SK-N-SH (cell line): ENCODE results near the gene LAMTOR1. TPM values are rescaled to one million over a fixed set of nuclear protein-coding genes. Genes with fewer than 3 reads are reported as not detected.
"Not testable (repeated sequence)": the region's sequence is repeated elsewhere in the genome, so short reads cannot be mapped to it uniquely, and the experiment has no call there.

ENCODE experiments used
- CTCF ChIA-PET: fragments of 300-600, 350-600 bp; formaldehyde crosslinking; extraction: SDS; loops from one replicate; lab custom pipeline; 2021; lab: Yijun Ruan, JAX
- POLR2A ChIA-PET: fragments of 350-600 bp; sonication (Branson Sonifier 250); formaldehyde crosslinking; extraction: SDS; loops from one replicate; lab custom pipeline; 2020; ENCODE audit warnings: antibody characterized with exemption, inconsistent platforms; lab: Yijun Ruan, JAX
- DNase-seq: peaks from one replicate; pipeline ENCODE4 v3.0.0; 2012
- H2AFZ ChIP-seq: fragments of 200-600 bp; sonication (generic); 2 replicates; pipeline ENCODE4 v1.8.1; 2016; ENCODE audit warnings: antibody characterized with exemption, mild to moderate bottlenecking, low read depth
- H3F3A ChIP-seq: fragments of 200-600 bp; sonication (generic); replicated peaks from 2 replicates; pipeline ENCODE3; 2016; ENCODE audit warnings: antibody characterized with exemption, mild to moderate bottlenecking; ENCODE audit not compliant: insufficient read depth
- H3K27ac ChIP-seq, 2 experiments: fragments of 200-500 bp in 1 of 2; fragments of 200-600 bp in 1 of 2; sonication (Bioruptor generic) in 1 of 2; sonication (generic), shearing (Covaris generic) in 1 of 2; 2 replicates each; pipeline versions ENCODE4 v1.5.1 to v1.6.1; 2014 to 2016; ENCODE audit warnings: low read depth in 2 of 2, inconsistent platforms in 1 of 2, low read length in 1 of 2, mild to moderate bottlenecking in 1 of 2, mixed read lengths in 1 of 2
- H3K27me3 ChIP-seq: fragments of 200-600 bp; sonication (generic), shearing (Covaris generic); 2 replicates; pipeline ENCODE4 v1.6.1; 2016; ENCODE audit warnings: mixed run types; ENCODE audit not compliant: insufficient read depth
- H3K36me3 ChIP-seq, 2 experiments: fragments of 200-500 bp in 1 of 2; fragments of 200-600 bp in 1 of 2; sonication (Bioruptor generic) in 1 of 2; sonication (generic) in 1 of 2; replicated peaks in 1 of 2; 2 replicates each; pipeline versions ENCODE3 to v1.5.1; 2014 to 2016; ENCODE audit warnings: low read length in 1 of 2, mild to moderate bottlenecking in 1 of 2; ENCODE audit not compliant: insufficient read depth in 2 of 2, control insufficient read depth in 1 of 2
- H3K4me1 ChIP-seq, 2 experiments: fragments of 200-500 bp in 1 of 2; fragments of 200-600 bp in 1 of 2; sonication (Bioruptor generic) in 1 of 2; sonication (generic), shearing (Covaris generic) in 1 of 2; 2 replicates each; pipeline versions ENCODE4 v1.5.1 to v1.6.1; 2014 to 2016; ENCODE audit warnings: low read depth in 1 of 2, low read length in 1 of 2, mixed run types in 1 of 2; ENCODE audit not compliant: insufficient read depth in 2 of 2, control insufficient read depth in 1 of 2
- H3K4me2 ChIP-seq: fragments of 200-600 bp; sonication (generic), shearing (Covaris generic); 2 replicates; pipeline ENCODE4 v1.6.1; 2017; ENCODE audit warnings: mixed run types
- H3K4me3 ChIP-seq, 2 experiments: fragments of 200-500 bp in 1 of 2; fragments of 200-600 bp in 1 of 2; sonication (Bioruptor generic) in 1 of 2; sonication (generic), shearing (Covaris generic) in 1 of 2; 2 replicates each; pipeline versions ENCODE4 v1.5.1 to v1.8.1; 2014 to 2016; ENCODE audit warnings: low read depth in 2 of 2, inconsistent platforms in 1 of 2, low read length in 1 of 2, mild to moderate bottlenecking in 1 of 2, mixed read lengths in 1 of 2, moderate library complexity in 1 of 2
- H3K79me2 ChIP-seq: fragments of 200-600 bp; sonication (generic); 2 replicates; pipeline ENCODE4 v1.8.1; 2017; ENCODE audit warnings: mild to moderate bottlenecking; ENCODE audit not compliant: insufficient read depth
- H3K9ac ChIP-seq: fragments of 200-600 bp; sonication (generic); 2 replicates; pipeline ENCODE4 v1.6.1; 2017; ENCODE audit warnings: mixed run types
- H3K9me2 ChIP-seq: fragments of 200-600 bp; sonication (generic); 2 replicates; pipeline ENCODE4 v1.6.1; 2017; ENCODE audit warnings: mixed run types
- H3K9me3 ChIP-seq: fragments of 200-600 bp; sonication (generic); 2 replicates; pipeline ENCODE4 v1.6.1; 2017; ENCODE audit warnings: mixed run types, mild to moderate bottlenecking, moderate library complexity
- H4K20me1 ChIP-seq: fragments of 200-600 bp; sonication (generic); 2 replicates; pipeline ENCODE4 v1.6.1; 2017; ENCODE audit warnings: mild to moderate bottlenecking, mixed run types; ENCODE audit not compliant: insufficient read depth
- FOXJ3 ChIP-seq: sonication (generic); formaldehyde crosslinking; IDR thresholded peaks from 2 replicates; pipeline ENCODE4 v1.5.1; 2020; ENCODE audit warnings: mild to moderate bottlenecking, missing genetic modification reagents
- FOXM1 ChIP-seq: IDR thresholded peaks from 2 replicates; pipeline ENCODE4 v1.4.0; 2012; ENCODE audit warnings: low read depth, mild to moderate bottlenecking
- POLR2AphosphoS5 ChIP-seq: IDR thresholded peaks from 2 replicates; pipeline ENCODE4 v1.6.1; 2012; ENCODE audit warnings: low read depth, low read length
- RFX5 ChIP-seq: IDR thresholded peaks from 2 replicates; pipeline ENCODE4 v1.6.1; 2012; ENCODE audit warnings: mild to moderate bottlenecking, improper control_type of control experiment, low read length
- SIN3A ChIP-seq: IDR thresholded peaks from 2 replicates; pipeline ENCODE4 v1.6.1; 2012; ENCODE audit warnings: low read depth, mild to moderate bottlenecking, low read length, moderate library complexity, borderline replicate concordance
- TAF1 ChIP-seq: IDR thresholded peaks from 2 replicates; pipeline ENCODE4 v1.6.1; 2012; ENCODE audit warnings: low read depth, mild to moderate bottlenecking, low read length, moderate library complexity, borderline replicate concordance
- TEAD4 ChIP-seq: IDR thresholded peaks from 2 replicates; pipeline ENCODE4 v1.4.0; 2012; ENCODE audit warnings: mild to moderate bottlenecking, borderline replicate concordance; ENCODE audit not compliant: insufficient read depth
- USF2 ChIP-seq: fragments of 150-350 bp; IDR thresholded peaks from 2 replicates; pipeline ENCODE4 v1.6.1; 2017; ENCODE audit warnings: antibody characterized with exemption, low read length, low read depth, borderline replicate concordance
- WGBS: methylation state at CpG from one replicate; pipeline ENCODE4 v1.1.6; 2017; ENCODE audit warnings: low lambda C conversion rate; 5-methylcytosine and 5-hydroxymethylcytosine counted together
- polyA plus RNA-seq, 3 experiments: library from polyadenylated mRNA; depleted of rRNA; stranded (reverse); fragments of >200 nt; gene quantifications; 2 replicates each; pipeline ENCODE4 v1.2.3, GENCODE V29; 2012

The LAMTOR1 gene
- polyA plus RNA-seq, 1 of the 3 experiments (the other 2 are of a cell fraction) = 128 TPM

DNA sequence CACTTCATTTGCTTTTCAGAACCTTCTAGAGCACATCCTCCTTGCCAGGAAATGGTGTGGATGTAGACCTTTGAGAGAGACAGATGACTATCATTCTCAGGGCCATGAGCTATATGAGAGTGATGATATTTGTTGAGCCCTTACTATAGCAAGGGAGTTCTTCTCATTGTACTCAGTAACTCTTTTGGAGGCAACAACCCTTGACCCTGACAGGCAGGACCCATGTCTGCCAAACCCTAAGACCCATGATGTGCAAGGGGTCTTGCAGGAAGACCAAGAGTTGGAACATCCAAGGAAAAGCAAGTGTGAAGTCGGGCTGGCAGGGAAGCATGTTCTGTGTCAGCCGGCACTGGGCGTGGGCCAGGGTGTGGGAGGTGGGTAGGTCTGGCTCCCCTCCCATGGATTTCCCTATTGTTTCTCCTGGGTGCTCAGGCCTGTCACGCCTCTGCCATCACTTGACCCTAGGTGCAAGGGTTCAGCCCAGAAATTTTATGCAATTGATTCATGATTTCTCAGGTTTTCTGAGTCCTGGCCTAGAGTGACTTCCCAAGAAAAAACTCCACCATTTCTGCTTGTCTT lies 33.7 kb upstream of the LAMTOR1 start:
- Histone ChIP-seq H3K27me3 (0 out of 2 replicates have a peak, but pooled peaks cover 4% of the 10 kb centered on the region), H3K9ac (no peak overlapping the region), H3K9me3 (no peaks in the 10 kb centered on the region), H3K4me2 (no peak overlapping the region), H3K79me2 (no peaks in the 10 kb centered on the region), H3K4me3 (no peak overlapping the region), H4K20me1 (no peaks in the 10 kb centered on the region), H2AFZ (no peak overlapping the region), H3K9me2 (no peaks in the 10 kb centered on the region), H3K36me3 (no peaks in the 10 kb centered on the region), H3K4me1 (no peaks in the 10 kb centered on the region), H3K27ac (no peak overlapping the region), H3F3A (no peaks in the 10 kb centered on the region)
- POLR2A ChIA-PET = interaction anchor here (0.7 kb wide), 1 partner anchor 100 kb away, joined by 3 read pairs; no protein-coding TSS in a partner anchor
- DNase-seq = no peak
- WGBS = 69% methylated on average over 4 of the region's 4 CpGs
- TF ChIP-seq POLR2AphosphoS5 = no peak
- TF ChIP-seq TAF1 = no peak
- TF ChIP-seq SIN3A = no peak
- no peak for TF ChIP-seq USF2
- TF ChIP-seq FOXM1 = no peak
- CTCF ChIA-PET = interaction anchor here (0.6 to 2.3 kb wide), 3 partner anchors 10 to 159 kb away, joined by 3 to 7 read pairs (median 3); no protein-coding TSS in a partner anchor

- DNase-seq = no peak
- Histone ChIP-seq H3K4me2 (no peak overlapping the region), H3K27ac (no peak overlapping the region), H3F3A (no peaks in the 10 kb centered on the region), H3K9me3 (no peaks in the 10 kb centered on the region), H3K36me3 (no peaks in the 10 kb centered on the region), H3K9ac (no peak overlapping the region), H4K20me1 (no peaks in the 10 kb centered on the region), H3K79me2 (no peaks in the 10 kb centered on the region), H3K9me2 (no peaks in the 10 kb centered on the region), H3K27me3 (0 out of 2 replicates have a peak, but pooled peaks cover 4% of the 10 kb centered on the region), H3K4me1 (no peaks in the 10 kb centered on the region), H3K4me3 (no peak overlapping the region), H2AFZ (no peak overlapping the region)
- ChIA-PET CTCF (interaction anchor here (1.1 kb wide), 1 partner anchor 8 kb away, joined by 4 read pairs; no protein-coding TSS in a partner anchor), POLR2A (no interaction called here)
- 79% methylated on average over 13 of the region's 14 CpGs for WGBS
- TF ChIP-seq USF2 (no peak), RFX5 (no peak), TEAD4 (no peak), FOXJ3 (no peak), FOXM1 (no peak)
These were observed 33.0 kb upstream of the LAMTOR1 start for GRCh38 chr11:72135891-72136683.

GRCh38 chr11:72135473-72135872 lies 32.4 kb upstream of the LAMTOR1 start, which contains the start of gene FOLR3:
Gene FOLR3, plus strand, starts transcription at chr11:72135725. Its CDS starts 228 bp downstream, at chr11:72135953.
- CTCF ChIA-PET = interaction anchor here (1.1 kb wide), 1 partner anchor 8 kb away, joined by 4 read pairs; no protein-coding TSS in a partner anchor
- H3K4me2 ChIP-seq, H3K79me2 ChIP-seq, H3K4me1 ChIP-seq, H3F3A ChIP-seq, POLR2A ChIA-PET, H3K9ac ChIP-seq, H3K27ac ChIP-seq, H3K9me3 ChIP-seq, H3K4me3 ChIP-seq, H3K36me3 ChIP-seq, H4K20me1 ChIP-seq, H3K27me3 ChIP-seq, H2AFZ ChIP-seq, DNase-seq, H3K9me2 ChIP-seq: not testable (repeated sequence)
- WGBS = 52% methylated on average over 2 of the region's 4 CpGs
